Measurements from ENCODE around the gene MYRFL.

- TF ChIP-seq CTCF (IDR thresholded peaks at IDR 0.05) (no peak), POLR2A (IDR thresholded peaks at IDR 0.05) (no peak)
Measured at GRCh38 chr12:70002912-70003255, 177.9 kb downstream of the MYRFL start.

Data from breast epithelium (tissue), 3 donors.